Activated CD4-positive, alpha-beta T cell treated with anti-CD3 and anti-CD28 coated beads, Interleukin-2, amount 10 ng/mL, durations not matched to agents 7 days and 5 days (primary cell): ENCODE measurements around the gene CEPT1. TPM values are rescaled to one million over a fixed set of nuclear protein-coding genes. Genes with fewer than 3 reads are reported as not detected.

Experiments used
- CTCF ChIA-PET: fragments of 350-600 bp; sonication (Branson Sonifier 250); formaldehyde crosslinking; loops from one replicate; lab custom pipeline; 2021; ENCODE audit warnings: antibody characterized with exemption; lab: Charles Lee
- POLR2A ChIA-PET: fragments of 350-600 bp; sonication (Branson Sonifier 250); formaldehyde crosslinking; loops from one replicate; lab custom pipeline; 2021; ENCODE audit warnings: antibody characterized with exemption; lab: Charles Lee
- DNase-seq: peaks from one replicate; pipeline ENCODE4 v3.0.0-alpha.2; 2020
- H3K27ac Mint-ChIP-seq: one replicate; pipeline ENCODE4 v1.8.0; 2021; ENCODE audit warnings: mild to moderate bottlenecking, moderate library complexity, mixed read lengths
- H3K27me3 Mint-ChIP-seq: one replicate; pipeline ENCODE4 v1.8.0; 2021; ENCODE audit warnings: mixed read lengths
- H3K36me3 Mint-ChIP-seq: one replicate; pipeline ENCODE4 v1.8.0; 2021; ENCODE audit warnings: low read depth, mixed read lengths
- H3K4me1 Mint-ChIP-seq: one replicate; pipeline ENCODE4 v1.8.0; 2021; ENCODE audit warnings: mixed read lengths
- H3K4me3 Mint-ChIP-seq: one replicate; pipeline ENCODE4 v1.8.0; 2021; ENCODE audit warnings: mild to moderate bottlenecking, moderate library complexity, mixed read lengths
- H3K9me3 Mint-ChIP-seq: one replicate; pipeline ENCODE4 v1.8.0; 2021; ENCODE audit warnings: mixed read lengths
- total RNA-seq, 2 experiments: library from RNA; stranded (reverse); gene quantifications; one replicate each; pipeline ENCODE4 v1.2.3, GENCODE V29; 2021

The CEPT1 gene
- total RNA-seq, 2 experiments from 2014 or later = 42.1 to 50.2 TPM

GRCh38 chr1:111154021-111154999, 14.3 kb downstream of the CEPT1 start:
- no peak for DNase-seq
- Mint-ChIP-seq H3K9me3 (no peaks in the 10 kb centered on the region), H3K27me3 (no peaks in the 10 kb centered on the region), H3K27ac (no peak overlapping the region), H3K4me3 (no peak overlapping the region), H3K4me1 (peaks cover 57% of the 10 kb centered on the region), H3K36me3 (peaks cover 76% of the 10 kb centered on the region)
- CTCF ChIA-PET = interaction anchor here (0.6 to 1.1 kb wide), 4 partner anchors 11 to 1680 kb away, joined by 3 to 5 read pairs (median 3); no protein-coding TSS in a partner anchor
- POLR2A ChIA-PET = no interaction called here

DNA sequence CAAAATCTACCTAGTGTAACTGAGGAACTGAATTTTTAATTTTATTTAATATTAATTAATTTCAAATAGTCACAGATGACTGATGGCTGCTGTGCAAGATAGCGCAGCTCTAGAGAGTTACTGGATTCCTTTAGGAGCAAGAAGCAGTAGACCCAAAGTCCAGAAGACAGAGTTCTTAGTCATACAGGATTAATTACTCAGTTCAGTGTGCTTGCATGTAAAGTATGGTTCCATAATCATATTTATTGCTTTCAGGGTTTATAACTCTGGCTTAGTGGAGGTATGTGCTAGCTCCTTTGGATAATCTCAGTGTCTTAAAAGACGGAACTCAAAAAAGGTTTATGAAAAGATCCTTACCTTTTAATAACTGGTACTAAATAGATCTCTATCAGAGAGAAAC, 17.4 kb downstream of the CEPT1 start:
- ChIA-PET CTCF (no interaction called here), POLR2A (no interaction called here)
- Mint-ChIP-seq H3K27ac (no peak overlapping the region), H3K4me3 (no peak overlapping the region), H3K27me3 (no peaks in the 10 kb centered on the region), H3K36me3 (peaks cover 67% of the 10 kb centered on the region), H3K4me1 (peaks cover 33% of the 10 kb centered on the region), H3K9me3 (no peaks in the 10 kb centered on the region)
- DNase-seq = no peak

DNA sequence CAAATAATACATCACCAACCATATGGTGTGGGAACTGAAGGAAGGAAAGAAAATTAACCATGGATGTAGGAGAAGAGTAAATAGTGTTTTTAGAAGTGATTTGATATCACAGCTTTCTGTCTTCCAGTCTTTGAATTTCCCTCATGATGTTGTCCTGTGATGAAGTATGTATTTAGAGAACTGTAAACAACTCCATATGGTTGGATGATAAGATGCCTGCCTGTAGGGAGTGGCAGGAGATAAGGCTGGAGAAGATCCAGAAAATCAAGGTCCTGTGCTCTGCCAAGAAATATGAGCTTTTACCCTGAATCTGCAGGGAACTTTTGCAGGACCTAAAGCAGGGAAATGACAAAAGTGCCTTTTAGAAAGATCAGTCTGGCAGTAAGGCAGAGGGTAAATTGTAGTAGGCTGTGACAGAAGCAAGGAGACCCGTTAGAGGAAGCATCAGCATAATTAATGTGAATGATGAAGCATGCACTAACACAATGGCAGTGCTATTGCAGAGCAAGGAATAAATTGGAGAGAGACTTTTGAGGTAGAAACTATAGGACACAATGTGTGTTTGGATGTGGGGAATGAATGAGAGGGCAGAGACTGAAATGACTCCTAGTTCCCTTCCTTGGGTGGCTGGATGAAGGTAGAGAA, 21.9 kb downstream of the CEPT1 start:
- ChIA-PET CTCF (interaction anchor here (1.0 kb wide), 1 partner anchor 18 kb away, joined by 3 read pairs; no protein-coding TSS in a partner anchor), POLR2A (no interaction called here)
- peaks cover 39% of the 10 kb centered on the region for H3K36me3 Mint-ChIP-seq
- H3K27ac Mint-ChIP-seq = no peak overlapping the region
- H3K4me3 Mint-ChIP-seq = no peak overlapping the region
- no peak for DNase-seq
- H3K4me1 Mint-ChIP-seq = peaks cover 6% of the 10 kb centered on the region
- no peaks in the 10 kb centered on the region for H3K27me3 Mint-ChIP-seq
- no peaks in the 10 kb centered on the region for H3K9me3 Mint-ChIP-seq

DNA sequence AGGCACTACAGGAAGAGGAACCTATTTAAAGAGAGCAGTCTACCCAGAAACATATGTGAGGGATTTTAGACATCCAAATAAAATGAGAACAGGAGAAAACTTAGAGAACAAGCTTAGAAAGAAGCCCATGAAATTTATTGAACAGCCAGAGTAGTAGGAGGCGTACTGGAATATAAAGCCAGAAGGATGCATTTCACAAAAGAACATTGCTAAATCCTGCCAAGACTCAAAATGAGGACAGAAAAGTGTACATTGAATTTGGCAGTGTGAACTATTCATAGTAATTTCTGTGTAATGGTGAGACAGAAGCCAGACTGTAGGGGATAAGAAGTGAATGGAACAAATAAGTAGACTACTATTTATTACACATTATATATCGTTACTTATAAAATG, 22.5 kb downstream of the CEPT1 start:
- H3K4me1 Mint-ChIP-seq = peaks cover 6% of the 10 kb centered on the region
- no peak for DNase-seq
- no peaks in the 10 kb centered on the region for H3K9me3 Mint-ChIP-seq
- CTCF ChIA-PET = no interaction called here
- POLR2A ChIA-PET = no interaction called here
- H3K36me3 Mint-ChIP-seq = peaks cover 39% of the 10 kb centered on the region
- H3K27ac Mint-ChIP-seq = no peak overlapping the region
- H3K27me3 Mint-ChIP-seq = no peaks in the 10 kb centered on the region
- no peak overlapping the region for H3K4me3 Mint-ChIP-seq

DNA sequence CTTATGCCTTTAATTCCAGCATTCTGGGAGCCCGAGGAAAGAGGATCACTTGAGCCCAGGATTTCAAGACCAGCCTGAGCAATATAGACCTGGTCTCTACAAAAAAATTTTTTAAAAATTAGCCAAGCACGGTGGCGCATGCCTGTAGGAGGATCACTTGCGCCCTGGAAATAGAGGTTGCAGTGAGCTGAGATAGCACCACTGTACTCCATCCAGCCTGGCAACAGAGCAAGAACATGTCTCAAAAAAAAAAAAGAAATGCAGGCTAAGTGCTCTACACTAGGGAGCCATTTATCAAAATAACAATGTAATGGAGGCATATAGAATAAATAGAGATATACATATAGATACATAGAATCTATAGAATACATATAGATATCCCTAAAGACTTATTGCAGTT, 23.3 kb downstream of the CEPT1 start:
- H3K27ac Mint-ChIP-seq = no peak overlapping the region
- peaks cover 45% of the 10 kb centered on the region for H3K36me3 Mint-ChIP-seq
- no peak overlapping the region for H3K4me3 Mint-ChIP-seq
- CTCF ChIA-PET = no interaction called here
- H3K9me3 Mint-ChIP-seq = no peaks in the 10 kb centered on the region
- H3K4me1 Mint-ChIP-seq = peaks cover 6% of the 10 kb centered on the region
- POLR2A ChIA-PET = interaction anchor here (0.6 kb wide), 1 partner anchor 33 kb away, joined by 3 read pairs; no protein-coding TSS in a partner anchor
- H3K27me3 Mint-ChIP-seq = no peaks in the 10 kb centered on the region
- DNase-seq = no peak

DNA sequence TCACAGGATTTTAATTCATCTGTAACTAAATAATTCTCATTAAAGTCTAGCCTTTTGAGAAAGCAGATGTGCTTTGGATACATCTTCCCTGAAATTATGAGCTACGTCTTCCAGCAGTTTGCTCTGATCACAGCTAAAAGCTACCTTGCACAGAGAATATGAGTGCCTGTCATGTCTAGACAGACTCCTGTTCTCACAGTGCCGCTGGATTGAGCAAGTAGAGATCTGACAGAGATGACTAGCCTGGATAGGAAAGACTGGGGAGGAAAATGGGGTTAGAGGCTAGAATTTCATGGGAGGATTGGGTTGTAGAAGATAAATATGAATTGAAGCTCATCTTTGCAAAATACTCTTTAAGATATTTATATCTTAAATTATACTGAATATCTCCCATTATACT, 24.1 kb downstream of the CEPT1 start:
- DNase-seq = no peak
- ChIA-PET CTCF (no interaction called here), POLR2A (no interaction called here)
- Mint-ChIP-seq H3K4me1 (peaks cover 5% of the 10 kb centered on the region), H3K4me3 (no peak overlapping the region), H3K9me3 (no peaks in the 10 kb centered on the region), H3K27me3 (no peaks in the 10 kb centered on the region), H3K36me3 (peaks cover 47% of the 10 kb centered on the region), H3K27ac (no peak overlapping the region)

DNA sequence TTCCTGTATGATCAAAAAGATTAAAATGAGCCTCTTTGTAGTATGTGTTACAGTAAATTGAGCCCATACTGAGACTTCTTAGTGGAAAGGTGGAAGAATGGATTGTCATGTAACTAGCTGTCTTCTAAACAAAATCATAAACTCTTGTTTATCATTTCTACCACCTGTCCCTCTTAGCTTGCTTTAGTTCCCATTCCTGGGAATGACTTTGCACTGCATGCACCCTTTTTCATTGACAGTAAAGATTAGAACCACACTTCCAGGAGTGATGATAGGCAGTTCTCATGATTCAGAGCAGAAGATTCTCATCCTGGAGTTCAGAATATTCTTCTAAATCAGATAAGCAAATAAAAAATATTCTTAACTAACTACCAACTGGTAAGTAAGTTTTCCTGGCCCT, 32.4 kb downstream of the CEPT1 start:
- POLR2A ChIA-PET = no interaction called here
- H3K27ac Mint-ChIP-seq = no peak overlapping the region

GRCh38 chr1:111174070-111174469, 34.0 kb downstream of the CEPT1 start:
- Mint-ChIP-seq H3K27me3 (no peaks in the 10 kb centered on the region), H3K4me1 (peaks cover 3% of the 10 kb centered on the region), H3K4me3 (no peak overlapping the region), H3K27ac (no peak overlapping the region), H3K36me3 (peaks cover 54% of the 10 kb centered on the region), H3K9me3 (no peaks in the 10 kb centered on the region)
- no peak for DNase-seq
- CTCF ChIA-PET = no interaction called here
- POLR2A ChIA-PET = no interaction called here

More for the DNA sequence above, 32.4 kb downstream of the CEPT1 start:
- DNase-seq = no peak
- Mint-ChIP-seq H3K4me1 (peaks cover 3% of the 10 kb centered on the region), H3K27me3 (no peaks in the 10 kb centered on the region), H3K9me3 (no peaks in the 10 kb centered on the region), H3K36me3 (peaks cover 57% of the 10 kb centered on the region), H3K4me3 (no peak overlapping the region)
- CTCF ChIA-PET = no interaction called here

DNA sequence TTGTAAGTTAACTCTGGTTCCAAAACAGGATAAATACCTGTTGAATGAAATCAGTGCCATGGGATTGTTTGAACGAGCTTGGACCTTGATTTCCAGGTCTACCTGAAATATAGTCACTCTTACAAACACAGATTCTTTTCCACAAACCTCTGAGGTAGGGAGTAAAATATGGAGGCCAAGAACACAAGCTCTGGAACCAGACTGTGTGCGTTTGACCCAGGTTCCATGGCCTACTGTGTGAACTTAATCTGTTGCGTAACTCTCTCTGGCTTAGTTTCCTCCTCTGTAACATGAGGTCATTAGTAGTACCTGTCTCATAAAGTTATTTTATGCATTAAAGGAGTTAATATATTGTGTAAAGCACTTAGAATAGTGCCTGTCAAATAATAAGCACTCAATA, 35.3 kb downstream of the CEPT1 start:
- CTCF ChIA-PET = interaction anchor here (0.9 kb wide), 1 partner anchor 24 kb away, joined by 3 read pairs; no protein-coding TSS in a partner anchor
- POLR2A ChIA-PET = no interaction called here
- H3K9me3 Mint-ChIP-seq = no peaks in the 10 kb centered on the region
- H3K27me3 Mint-ChIP-seq = no peaks in the 10 kb centered on the region
- peaks cover 53% of the 10 kb centered on the region for H3K36me3 Mint-ChIP-seq
- no peak overlapping the region for H3K27ac Mint-ChIP-seq
- no peak for DNase-seq
- H3K4me1 Mint-ChIP-seq = peaks cover 6% of the 10 kb centered on the region
- no peak overlapping the region for H3K4me3 Mint-ChIP-seq

- H3K9me3 Mint-ChIP-seq = no peaks in the 10 kb centered on the region
- DNase-seq = no peak
- ChIA-PET POLR2A (no interaction called here), CTCF (no interaction called here)
- peaks cover 53% of the 10 kb centered on the region for H3K36me3 Mint-ChIP-seq
- no peak overlapping the region for H3K4me3 Mint-ChIP-seq
- H3K27ac Mint-ChIP-seq = no peak overlapping the region
- no peaks in the 10 kb centered on the region for H3K27me3 Mint-ChIP-seq
- H3K4me1 Mint-ChIP-seq = peaks cover 6% of the 10 kb centered on the region
Observed at GRCh38 chr1:111176678-111177077, 36.7 kb downstream of the CEPT1 start.

DNA sequence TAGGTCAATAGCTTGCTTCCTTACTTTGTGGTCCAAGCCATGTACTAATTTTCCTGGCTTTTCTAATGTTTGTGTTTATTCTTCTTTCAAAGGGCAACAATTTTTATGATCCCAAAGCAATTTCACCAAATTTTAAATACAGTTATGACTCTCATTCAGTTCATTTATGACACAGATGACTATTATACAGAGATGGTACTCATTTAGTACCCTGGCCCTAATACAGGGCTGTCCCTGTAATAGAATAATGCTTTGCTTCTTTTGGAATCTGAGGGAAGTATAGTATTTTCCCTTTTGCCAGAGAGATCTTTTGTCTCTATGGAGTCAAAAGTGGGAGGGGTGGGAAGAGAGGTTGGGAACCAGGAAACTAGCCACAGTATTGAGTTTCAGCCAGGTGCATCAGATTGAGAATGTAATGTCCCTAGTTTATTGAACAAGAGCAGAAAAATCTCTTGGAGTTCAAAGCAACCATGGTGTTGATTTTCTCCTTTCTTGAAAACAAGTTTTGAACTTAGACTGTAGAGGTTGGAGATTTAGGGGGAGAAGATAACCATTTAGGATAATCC, 40.0 kb downstream of the CEPT1 start:
- ChIA-PET POLR2A (interaction anchor here (0.6 kb wide), 1 partner anchor 588 kb away, joined by 3 read pairs; no protein-coding TSS in a partner anchor), CTCF (interaction anchor here (0.9 to 1.0 kb wide), 3 partner anchors 7 to 19 kb away, joined by 3 read pairs; no protein-coding TSS in a partner anchor)
- H3K36me3 Mint-ChIP-seq = peaks cover 54% of the 10 kb centered on the region
- H3K9me3 Mint-ChIP-seq = no peaks in the 10 kb centered on the region
- H3K4me3 Mint-ChIP-seq = no peak overlapping the region
- no peaks in the 10 kb centered on the region for H3K27me3 Mint-ChIP-seq
- no peak overlapping the region for H3K27ac Mint-ChIP-seq
- DNase-seq = no peak
- H3K4me1 Mint-ChIP-seq = peaks cover 17% of the 10 kb centered on the region

GRCh38 chr1:111182052-111182451, 42.0 kb downstream of the CEPT1 start:
- no peak for DNase-seq
- Mint-ChIP-seq H3K27ac (no peak overlapping the region), H3K36me3 (peaks cover 60% of the 10 kb centered on the region), H3K9me3 (no peaks in the 10 kb centered on the region), H3K4me1 (peaks cover 36% of the 10 kb centered on the region), H3K27me3 (no peaks in the 10 kb centered on the region), H3K4me3 (no peak overlapping the region)
- CTCF ChIA-PET = interaction anchor here (1.3 to 1.4 kb wide), 2 partner anchors 11 to 17 kb away, joined by 4 to 5 read pairs; no protein-coding TSS in a partner anchor
- POLR2A ChIA-PET = no interaction called here
